IMR-90 (cell line): ENCODE results near the gene DCUN1D3. TPM values are rescaled to one million over a fixed set of nuclear protein-coding genes. Genes with fewer than 3 reads are reported as not detected.

Source experiments
- ATAC-seq: fragments of 200-7000 bp; cut with Tn5 transposase; 2 replicates; pipeline ENCODE4 v1.9.1; 2020; ENCODE audit warnings: low read depth, mild to moderate bottlenecking, moderate library complexity
- BruUV-seq: library from RNA; stranded (reverse); fragments of 400-500 nt; replicated peaks from 2 replicates; lab custom pipeline; 2021; lab: Mats Ljungman, UMichigan
- CTCF ChIA-PET: fragments of 300-600 bp; formaldehyde crosslinking; extraction: SDS; loops from one replicate; lab custom pipeline; 2021; ENCODE audit warnings: antibody characterized with exemption; lab: Yijun Ruan, JAX
- POLR2A ChIA-PET: fragments of 300-600 bp; sonication (Branson Sonifier 250); formaldehyde crosslinking; loops from one replicate; lab custom pipeline; 2022; ENCODE audit warnings: antibody characterized with exemption; ENCODE audit not compliant: unreplicated experiment; lab: Charles Lee
- DNase-seq: peaks from one replicate; pipeline ENCODE4 v3.0.0; 2013
- H2AFZ ChIP-seq: replicated peaks from 2 replicates; pipeline ENCODE3; 2013; ENCODE audit warnings: low read length, mild to moderate bottlenecking; ENCODE audit not compliant: poor library complexity
- H2AK5ac ChIP-seq: 2 replicates; pipeline ENCODE4 v1.6.1; 2013; ENCODE audit warnings: low read depth, low read length, inconsistent platforms
- H2AK9ac ChIP-seq: replicated peaks from 2 replicates; pipeline ENCODE3; 2013; ENCODE audit warnings: mild to moderate bottlenecking, low read depth, low read length, moderate library complexity; ENCODE audit not compliant: poor library complexity
- H2BK120ac ChIP-seq: 2 replicates; pipeline ENCODE4 v1.6.1; 2013; ENCODE audit warnings: low read depth, low read length, inconsistent platforms
- H2BK15ac ChIP-seq: 3 replicates; pipeline ENCODE4 v1.6.1; 2013; ENCODE audit warnings: low read depth, low read length, inconsistent platforms
- H2BK20ac ChIP-seq: 2 replicates; pipeline ENCODE4 v1.6.1; 2013; ENCODE audit warnings: low read depth, mild to moderate bottlenecking, inconsistent platforms, low read length, moderate library complexity
- H2BK5ac ChIP-seq: 2 replicates; pipeline ENCODE4 v1.6.1; 2013; ENCODE audit warnings: mild to moderate bottlenecking, low read depth, low read length, inconsistent platforms; ENCODE audit not compliant: poor library complexity, severe bottlenecking
- H3K14ac ChIP-seq: replicated peaks from 2 replicates; pipeline ENCODE4 v1.6.1; 2013; ENCODE audit warnings: low read depth, low read length, inconsistent platforms
- H3K18ac ChIP-seq: 2 replicates; pipeline ENCODE4 v1.6.1; 2013; ENCODE audit warnings: low read depth, low read length, control low read depth
- H3K23ac ChIP-seq: 2 replicates; pipeline ENCODE4 v1.6.1; 2013; ENCODE audit warnings: low read depth, low read length, inconsistent platforms
- H3K27ac ChIP-seq: 2 replicates; pipeline ENCODE4 v1.5.1; 2013; ENCODE audit warnings: mild to moderate bottlenecking, control low read depth, low read length; ENCODE audit not compliant: insufficient read depth
- H3K27me3 ChIP-seq: 2 replicates; pipeline ENCODE4 v1.6.1; 2013; ENCODE audit warnings: low read length; ENCODE audit not compliant: control insufficient read depth, insufficient read depth
- H3K36me3 ChIP-seq: 2 replicates; pipeline ENCODE4 v1.6.1; 2013; ENCODE audit warnings: low read length, mixed read lengths; ENCODE audit not compliant: control insufficient read depth, insufficient read depth
- H3K4ac ChIP-seq: 2 replicates; pipeline ENCODE4 v1.6.1; 2013; ENCODE audit warnings: low read depth, low read length, inconsistent platforms
- H3K4me1 ChIP-seq: 2 replicates; pipeline ENCODE4 v1.6.1; 2013; ENCODE audit warnings: low read length, mixed read lengths; ENCODE audit not compliant: control insufficient read depth, insufficient read depth
- H3K4me2 ChIP-seq: 2 replicates; pipeline ENCODE4 v1.6.1; 2013; ENCODE audit warnings: low read depth, mild to moderate bottlenecking, control low read depth, low read length, moderate library complexity
- H3K4me3 ChIP-seq: 2 replicates; pipeline ENCODE4 v1.5.1; 2013; ENCODE audit warnings: low read depth, mild to moderate bottlenecking, control low read depth, low read length, moderate library complexity; ENCODE audit not compliant: insufficient read depth
- H3K56ac ChIP-seq: 2 replicates; pipeline ENCODE4 v1.6.1; 2013; ENCODE audit warnings: low read length, inconsistent platforms; ENCODE audit not compliant: insufficient read depth; ENCODE audit errors: extremely low read depth
- H3K79me1 ChIP-seq, 2 experiments: 2 replicates each; pipeline ENCODE4 v1.6.1; 2013; ENCODE audit warnings: low read length in 2 of 2, inconsistent platforms in 1 of 2, low read depth in 1 of 2
- H3K9ac ChIP-seq: 2 replicates; pipeline ENCODE4 v1.6.1; 2013; ENCODE audit warnings: low read depth, low read length, control low read depth
- H3K9me1 ChIP-seq: 2 replicates; pipeline ENCODE4 v1.6.1; 2013; ENCODE audit warnings: low read length, inconsistent platforms; ENCODE audit not compliant: insufficient read depth
- H3K9me3 ChIP-seq: 2 replicates; pipeline ENCODE4 v1.6.1; 2013; ENCODE audit warnings: low read length; ENCODE audit not compliant: control insufficient read depth, insufficient read depth
- H4K20me1 ChIP-seq: 2 replicates; pipeline ENCODE4 v1.6.1; 2013; ENCODE audit warnings: low read length, inconsistent platforms; ENCODE audit not compliant: insufficient read depth
- H4K5ac ChIP-seq: 2 replicates; pipeline ENCODE4 v1.6.1; 2013; ENCODE audit warnings: mild to moderate bottlenecking, low read depth, low read length, control low read depth
- H4K8ac ChIP-seq, 2 experiments: 2 replicates each; pipeline ENCODE4 v1.6.1; 2013; ENCODE audit warnings: low read depth in 2 of 2, low read length in 2 of 2, control low read depth in 1 of 2, inconsistent platforms in 1 of 2
- H4K91ac ChIP-seq: 2 replicates; pipeline ENCODE4 v1.6.1; 2013; ENCODE audit warnings: low read depth, low read length, inconsistent platforms; ENCODE audit not compliant: insufficient read depth
- CEBPB ChIP-seq: IDR thresholded peaks from 2 replicates; pipeline ENCODE4 v1.6.1; 2012; ENCODE audit warnings: low read depth, low read length, improper control_type of control experiment
- FOS ChIP-seq: fragments of 150-350 bp; IDR thresholded peaks from 2 replicates; pipeline ENCODE4 v1.6.1; 2016; ENCODE audit warnings: low read depth, low read length
- RFX5 ChIP-seq: IDR thresholded peaks from 2 replicates; pipeline ENCODE4 v1.8.0; 2012; ENCODE audit warnings: low read depth, mild to moderate bottlenecking, low read length, moderate library complexity
- SMC3 ChIP-seq: fragments of 150-350 bp; IDR thresholded peaks from 2 replicates; pipeline ENCODE4 v1.6.1; 2016; ENCODE audit warnings: low read depth, mild to moderate bottlenecking, antibody characterized with exemption, low read length, moderate library complexity
- WGBS, 2 experiments: methylation state at CpG; one replicate each; pipeline versions ENCODE4 v1.1.5 to v1.1.7; 2013; ENCODE audit warnings: missing lambda C conversion rate in 2 of 2; ENCODE audit not compliant: insufficient read length in 1 of 2; ENCODE audit errors: extremely low coverage in 2 of 2; 5-methylcytosine and 5-hydroxymethylcytosine counted together
- dilution Hi-C: fragments of 300-500 bp; cut with HindIII; formaldehyde crosslinking; loops from one replicate; pipeline ENCODE4 v1.14.3; 2018; ENCODE audit warnings: low sequenced_read_pairs; ENCODE audit not compliant: unreplicated experiment
- in situ Hi-C: fragments of 300-500 bp; cut with MboI; formaldehyde crosslinking; loops from 3 replicates; pipeline ENCODE4 v1.14.3; 2019; ENCODE audit warnings: low sequenced_read_pairs, inconsistent platforms, mixed read lengths
- intact Hi-C: fragments of 100-400 bp; cut with micrococcal nuclease; formaldehyde crosslinking; loops from 2 replicates; pipeline ENCODE4 v1.10.0; 2022
- polyA plus RNA-seq, 3 experiments: library from polyadenylated mRNA; depleted of rRNA; stranded (reverse); fragments of >200 nt; gene quantifications; 2 replicates each; pipeline ENCODE4 v1.2.3, GENCODE V29; 2012; ENCODE audit warnings: low replicate concordance in 1 of 3
- total RNA-seq: library from RNA; depleted of rRNA; stranded (reverse); fragments of >200 nt; gene quantifications from 2 replicates; pipeline ENCODE4 v1.2.3, GENCODE V29; 2012

Gene DCUN1D3
- total and polyA plus RNA-seq, 2 of the 4 experiments (the other 2 are of a cell fraction): 8.1 to 42.3 TPM

- H2AFZ ChIP-seq: no peak overlapping the region
- dilution Hi-C loops (no loop called here), in situ Hi-C loops (no loop called here), intact Hi-C loops (no loop called here)
- H2BK120ac ChIP-seq: no peak overlapping the region
- no peaks in the 10 kb centered on the region for H4K20me1 ChIP-seq
- no peak overlapping the region for H3K27ac ChIP-seq
- DNase-seq (no peak), ATAC-seq (no peak)
- H3K36me3 ChIP-seq: peaks cover 37% of the 10 kb centered on the region
- POLR2A ChIA-PET: no interaction called here
- H3K27me3 ChIP-seq: no peaks in the 10 kb centered on the region
- no peaks in the 10 kb centered on the region for H3K9me3 ChIP-seq
- no peak overlapping the region for H2BK15ac ChIP-seq
- TF ChIP-seq RFX5 (no peak), FOS (no peak), SMC3 (no peak), CEBPB (no peak)
- no peak overlapping the region for H3K4me3 ChIP-seq
- no peak overlapping the region for H2AK5ac ChIP-seq
- H3K4me2 ChIP-seq: no peak overlapping the region
- no peak overlapping the region for H2BK20ac ChIP-seq
- no peak overlapping the region for H3K23ac ChIP-seq
- no peak overlapping the region for H3K18ac ChIP-seq
- peaks cover 29 to 75% of the 10 kb centered on the region in 2 experiments for H3K79me1 ChIP-seq
- H3K9ac ChIP-seq: no peak overlapping the region
- H3K14ac ChIP-seq: no peak overlapping the region
- H3K4me1 ChIP-seq: peaks cover 3% of the 10 kb centered on the region; the same call in 1 of the 2 replicates
- no peak overlapping the region for H3K56ac ChIP-seq
- H2BK5ac ChIP-seq: no peak overlapping the region
- H4K91ac ChIP-seq: no peak overlapping the region
- no peak overlapping the region for H4K8ac ChIP-seq
- WGBS, 2 experiments: no CpG with 5 or more reads among the region's 3 CpGs
- H4K5ac ChIP-seq: no peak overlapping the region
- peaks cover 17% of the 10 kb centered on the region for H3K9me1 ChIP-seq
- CTCF ChIA-PET: no interaction called here
- H3K4ac ChIP-seq: no peak overlapping the region
- BruUV-seq: no TSS peak
- H2AK9ac ChIP-seq: no peak overlapping the region
Measured at GRCh38 chr16:20859229-20859628, 40.9 kb downstream of the DCUN1D3 start.
